ENCODE measurements around the gene MNDA. TPM values are rescaled to one million over a fixed set of nuclear protein-coding genes. Genes with fewer than 3 reads are reported as not detected.

Gene MNDA
- 10 to 100 TPM in 1 of 4 donors, 1 to 10 TPM in 2, not detected in 1; 1.6 to 12.6 (median 6.9) TPM for total RNA-seq

GRCh38 chr1:158830904-158831507 lies at the start of gene MNDA:
TSS of gene MNDA (plus strand) at chr1:158831351. CDS start at chr1:158842154, 10,803 bp downstream.
- Histone ChIP-seq H3K27ac (no peak within 1 kb of the TSS), H3K4me1 (no peaks in the 10 kb centered on the region)

GRCh38 chr1:158793604-158794003 lies 37.5 kb upstream of the MNDA start:
- Histone ChIP-seq H3K4me1 (no peaks in the 10 kb centered on the region), H3K4me3 (no peak overlapping the region), H3K36me3 (no peaks in the 10 kb centered on the region), H3K27me3 (no peaks in the 10 kb centered on the region), H3K27ac (no peak overlapping the region), H3K9me3 (peaks cover 0 to 5% of the 10 kb centered on the region in 2 donors)
- TF ChIP-seq CTCF (IDR thresholded peaks at IDR 0.05) (no peak), POLR2A (IDR thresholded peaks at IDR 0.05) (no peak)
- no peak for DNase-seq
- intact Hi-C loops (cut with DNase I; ENCODE audit: low total_unique reads) = no loop called here

More at GRCh38 chr1:158830904-158831507, at the start of gene MNDA:
- no peak for DNase-seq
- H3K36me3 ChIP-seq = no peaks in the 10 kb centered on the region
- no peaks in the 10 kb centered on the region for H3K9me3 ChIP-seq
- TF ChIP-seq CTCF (IDR thresholded peaks at IDR 0.05) = no peak
- no peak for TF ChIP-seq POLR2A (IDR thresholded peaks at IDR 0.05)
- H3K4me3 ChIP-seq = no peak within 1 kb of the TSS
- intact Hi-C loops (cut with DNase I; ENCODE audit: low total_unique reads) = no loop called here
- H3K27me3 ChIP-seq = no peaks in the 10 kb centered on the region

- Histone ChIP-seq H3K9me3 (no peaks in the 10 kb centered on the region), H3K4me3 (no peak overlapping the region), H3K4me1 (no peaks in the 10 kb centered on the region), H3K27me3 (no peaks in the 10 kb centered on the region), H3K36me3 (no peaks in the 10 kb centered on the region), H3K27ac (no peak overlapping the region)
- DNase-seq = no peak
- intact Hi-C loops (cut with DNase I; ENCODE audit: low total_unique reads) = no loop called here
- TF ChIP-seq POLR2A (IDR thresholded peaks at IDR 0.05) (no peak), CTCF (IDR thresholded peaks at IDR 0.05) (no peak)
Observed at GRCh38 chr1:158794247-158794646, 36.9 kb upstream of the MNDA start.

- no peaks in the 10 kb centered on the region for H3K9me3 ChIP-seq
- H3K4me3 ChIP-seq = no peak overlapping the region
- no peak for DNase-seq
- no peaks in the 10 kb centered on the region for H3K4me1 ChIP-seq
- no peaks in the 10 kb centered on the region for H3K27me3 ChIP-seq
- intact Hi-C loops (cut with DNase I; ENCODE audit: low total_unique reads) = no loop called here
- TF ChIP-seq POLR2A (IDR thresholded peaks at IDR 0.05) (no peak), CTCF (IDR thresholded peaks at IDR 0.05) (no peak)
- H3K27ac ChIP-seq = no peak overlapping the region
- no peaks in the 10 kb centered on the region for H3K36me3 ChIP-seq
Observed at GRCh38 chr1:158798531-158798930, 32.6 kb upstream of the MNDA start.

GRCh38 chr1:158799689-158800088 lies 31.5 kb upstream of the MNDA start:
- Histone ChIP-seq H3K9me3 (no peaks in the 10 kb centered on the region), H3K27ac (no peak overlapping the region), H3K4me1 (no peaks in the 10 kb centered on the region), H3K27me3 (no peaks in the 10 kb centered on the region), H3K4me3 (no peak overlapping the region), H3K36me3 (no peaks in the 10 kb centered on the region)
- no peak for TF ChIP-seq CTCF (IDR thresholded peaks at IDR 0.05)
- TF ChIP-seq POLR2A (IDR thresholded peaks at IDR 0.05) = no peak
- intact Hi-C loops (cut with DNase I; ENCODE audit: low total_unique reads) = no loop called here
- no peak for DNase-seq

Data from uterus (tissue), 4 donors.